Kidney tubule cell (primary cell): Measurements from ENCODE around the gene SORD.
"Not testable (repeated sequence)": the region's sequence is repeated elsewhere in the genome, so short reads cannot be mapped to it uniquely, and the experiment has no call there.

Source experiments
- DNase-seq: peaks from one replicate; pipeline ENCODE4 v3.0.0-alpha.2; 2018; ENCODE audit warnings: low spot score

Gene SORD

GRCh38 chr15:45097466-45097865 lies 74.5 kb downstream of the SORD start:
- DNase-seq, result no peak

GRCh38 chr15:45099549-45100165 lies 76.7 kb downstream of the SORD start:
- DNase-seq, result no peak

GRCh38 chr15:45100884-45101625 lies 78.1 kb downstream of the SORD start:
- no peak for DNase-seq

- DNase-seq, result no peak
Measured at GRCh38 chr15:45101749-45102148, 78.8 kb downstream of the SORD start.

- no peak for DNase-seq
Measured at GRCh38 chr15:45102226-45102625, 79.2 kb downstream of the SORD start.

GRCh38 chr15:45104170-45104569 lies 81.2 kb downstream of the SORD start:
- not testable (repeated sequence) for DNase-seq

GRCh38 chr15:45105586-45105985 lies 82.6 kb downstream of the SORD start:
- no peak for DNase-seq

- DNase-seq, result no peak
Measured at GRCh38 chr15:45106002-45106790, 83.2 kb downstream of the SORD start.

GRCh38 chr15:45107941-45108630 lies 85.1 kb downstream of the SORD start:
- no peak for DNase-seq

GRCh38 chr15:45110256-45110820 lies 87.3 kb downstream of the SORD start:
- no peak for DNase-seq

GRCh38 chr15:45111390-45112142 lies 88.6 kb downstream of the SORD start:
- DNase-seq, result no peak

GRCh38 chr15:45112143-45112590 lies 89.2 kb downstream of the SORD start:
- DNase-seq, result no peak

GRCh38 chr15:45112591-45113379 lies 89.8 kb downstream of the SORD start:
- no peak for DNase-seq

- no peak for DNase-seq
Measured at GRCh38 chr15:45113380-45113990, 90.5 kb downstream of the SORD start.

- DNase-seq, result no peak
Measured at GRCh38 chr15:45114076-45114750, 91.2 kb downstream of the SORD start, which contains the start of the genes DUOX2 and DUOXA2. DUOX2 (minus strand) TSS chr15:45114172; CDS start chr15:45113411, 761 bp downstream. DUOXA2 (plus strand) TSS chr15:45114326; CDS start chr15:45114606, 280 bp downstream.

GRCh38 chr15:45114751-45115085 lies 91.7 kb downstream of the SORD start:
- no peak for DNase-seq

- DNase-seq, result no peak
Measured at GRCh38 chr15:45115312-45115820, 92.4 kb downstream of the SORD start.

GRCh38 chr15:45116006-45116481 lies 93.0 kb downstream of the SORD start:
- DNase-seq, result no peak
